NT2/D1 (cell line): ENCODE measurements around the gene VAMP2.

ENCODE experiments used
- DNase-seq: peaks from one replicate; pipeline ENCODE4 v3.0.0-alpha.2; 2011; ENCODE audit warnings: low read depth, low spot score
- H3K27me3 ChIP-seq: 2 replicates; pipeline ENCODE4 v1.6.0; 2011; ENCODE audit warnings: mild to moderate bottlenecking; ENCODE audit not compliant: insufficient read length, insufficient read depth
- H3K36me3 ChIP-seq: 2 replicates; pipeline ENCODE4 v1.6.1; 2011; ENCODE audit warnings: mild to moderate bottlenecking, low read length, mixed read lengths; ENCODE audit not compliant: insufficient read depth, insufficient read length
- H3K4me1 ChIP-seq: 2 replicates; pipeline ENCODE4 v1.5.1; 2011; ENCODE audit not compliant: insufficient read depth, insufficient read length
- H3K4me3 ChIP-seq: 2 replicates; pipeline ENCODE4 v1.5.1; 2011; ENCODE audit warnings: low read depth; ENCODE audit not compliant: insufficient read length
- H3K9ac ChIP-seq: 2 replicates; pipeline ENCODE4 v1.6.0; 2011; ENCODE audit warnings: low read depth; ENCODE audit not compliant: insufficient read length
- H3K9me3 ChIP-seq: 2 replicates; pipeline ENCODE4 v1.5.1; 2011; ENCODE audit warnings: mild to moderate bottlenecking, low read length; ENCODE audit not compliant: insufficient read depth
- SUZ12 ChIP-seq: IDR thresholded peaks from 2 replicates; pipeline ENCODE4 v1.6.1; 2011; ENCODE audit not compliant: insufficient read length, insufficient read depth; ENCODE audit errors: extremely low read depth
- YY1 ChIP-seq: IDR thresholded peaks from 2 replicates; pipeline ENCODE4 v1.6.1; 2011; ENCODE audit not compliant: insufficient read length, insufficient read depth
- ZNF274 ChIP-seq: IDR thresholded peaks from 2 replicates; pipeline ENCODE4 v1.6.1; 2011; ENCODE audit warnings: mild to moderate bottlenecking, low read depth, low read length

Gene VAMP2

GRCh38 chr17:8186446-8186786 is 23.7 kb upstream of the VAMP2 start:
- peak overlapping the region; percentile 93 for H3K4me3 ChIP-seq
- peaks cover 9% of the 10 kb centered on the region for H3K27me3 ChIP-seq
- H3K9me3 ChIP-seq = no peaks in the 10 kb centered on the region
- peak overlapping the region; percentile 90 for H3K9ac ChIP-seq
- no peak for DNase-seq
- H3K36me3 ChIP-seq = no peaks in the 10 kb centered on the region
- TF ChIP-seq SUZ12 = no peak
- no peak for TF ChIP-seq YY1
- TF ChIP-seq ZNF274 = no peak
- H3K4me1 ChIP-seq = peaks cover 10% of the 10 kb centered on the region

GRCh38 chr17:8185582-8186445 is 23.1 kb upstream of the VAMP2 start:
- no peak for DNase-seq
- Histone ChIP-seq H3K27me3 (peaks cover 9% of the 10 kb centered on the region), H3K36me3 (no peaks in the 10 kb centered on the region), H3K4me3 (peak overlapping the region; percentile 93), H3K9ac (peak overlapping the region; percentile 90), H3K9me3 (no peaks in the 10 kb centered on the region), H3K4me1 (peaks cover 10% of the 10 kb centered on the region)
- no peak for TF ChIP-seq YY1
- TF ChIP-seq SUZ12 = no peak
- TF ChIP-seq ZNF274 = no peak

- Histone ChIP-seq H3K4me1 (peaks cover 5% of the 10 kb centered on the region), H3K27me3 (no peaks in the 10 kb centered on the region), H3K4me3 (peak overlapping the region; percentile 78), H3K36me3 (no peaks in the 10 kb centered on the region), H3K9me3 (no peaks in the 10 kb centered on the region), H3K9ac (peak overlapping the region; percentile 92)
- no peak for TF ChIP-seq ZNF274
- TF ChIP-seq YY1 = no peak
- no peak for DNase-seq
Observed at GRCh38 chr17:8176998-8177731, 14.4 kb upstream of the VAMP2 start.

GRCh38 chr17:8176197-8176940 is 13.6 kb upstream of the VAMP2 start, which contains the start of gene TMEM107:
Gene TMEM107, minus strand, starts transcription at chr17:8176380. Its CDS starts 94 bp downstream, at chr17:8176286.
- Histone ChIP-seq H3K9me3 (no peaks in the 10 kb centered on the region), H3K4me1 (peaks cover 5% of the 10 kb centered on the region), H3K36me3 (no peaks in the 10 kb centered on the region), H3K9ac (peak within 1 kb of the TSS; percentile 92), H3K27me3 (no peaks in the 10 kb centered on the region), H3K4me3 (peak within 1 kb of the TSS; percentile 78)
- TF ChIP-seq SUZ12 (no peak), ZNF274 (no peak), YY1 (no peak)
- DNase-seq = no peak

GRCh38 chr17:8175795-8176196 is 13.0 kb upstream of the VAMP2 start:
- DNase-seq = no peak
- Histone ChIP-seq H3K27me3 (no peaks in the 10 kb centered on the region), H3K9ac (peak overlapping the region; percentile 92), H3K4me1 (peaks cover 5% of the 10 kb centered on the region), H3K9me3 (no peaks in the 10 kb centered on the region), H3K36me3 (no peaks in the 10 kb centered on the region), H3K4me3 (peak overlapping the region; percentile 78)
- TF ChIP-seq SUZ12 (no peak), ZNF274 (no peak), YY1 (no peak)

GRCh38 chr17:8173871-8174322 is 11.1 kb upstream of the VAMP2 start:
- no peak for TF ChIP-seq ZNF274
- H3K4me3 ChIP-seq = peak overlapping the region; percentile 31
- no peaks in the 10 kb centered on the region for H3K9me3 ChIP-seq
- no peaks in the 10 kb centered on the region for H3K27me3 ChIP-seq
- DNase-seq = no peak
- H3K9ac ChIP-seq = peak overlapping the region; percentile 67
- peaks cover 5% of the 10 kb centered on the region for H3K4me1 ChIP-seq
- no peaks in the 10 kb centered on the region for H3K36me3 ChIP-seq
